HG02938 (cell line): ENCODE results near the gene ELMO3.

Experiments
- ATAC-seq: cut with Tn5 transposase; IDR thresholded peaks from one replicate; pipeline ENCODE4 v1.9.1; 2021; ENCODE audit warnings: mild to moderate bottlenecking, moderate library complexity; ENCODE audit not compliant: unreplicated experiment

Gene ELMO3

DNA sequence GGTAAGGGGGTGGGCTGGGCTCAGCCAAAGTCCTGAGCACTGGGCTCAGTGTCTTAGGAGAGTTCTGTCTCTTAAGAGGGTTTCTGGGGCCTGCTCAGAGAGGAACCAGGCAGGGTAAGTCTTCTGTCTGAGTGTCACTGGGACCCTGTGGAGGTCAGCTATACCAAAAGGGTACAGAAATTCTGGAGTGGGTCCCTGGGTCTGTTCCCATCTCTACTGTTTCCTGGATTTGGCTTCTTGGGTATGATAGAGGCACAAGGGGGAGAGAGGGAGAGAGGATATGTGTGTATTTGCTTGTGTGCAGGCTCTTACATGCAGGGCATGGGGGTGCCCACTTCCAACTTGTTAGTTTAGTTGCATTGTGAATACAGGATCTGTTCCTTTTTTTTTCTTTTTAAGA lies 5.4 kb upstream of the ELMO3 start:
- ATAC-seq = no peak

DNA sequence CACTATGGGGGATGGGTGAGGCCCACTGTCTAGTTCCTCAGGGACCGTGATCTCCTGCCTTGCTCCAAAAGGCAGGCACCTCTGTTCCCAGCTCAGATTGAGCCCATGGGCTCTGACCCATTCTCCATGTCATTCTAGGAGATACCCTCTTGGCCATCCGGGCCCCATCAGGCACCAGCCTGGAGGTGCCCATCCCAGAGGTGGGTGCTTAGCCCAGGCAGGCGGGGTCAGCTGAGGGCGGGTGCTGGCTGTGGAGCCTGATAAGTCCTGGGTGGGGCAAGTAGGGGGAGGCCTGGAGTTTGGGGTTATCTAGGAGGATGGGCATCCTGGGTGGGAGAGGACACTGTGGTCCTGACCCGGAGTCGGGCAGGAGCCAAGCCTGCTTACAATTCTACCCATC lies 4.7 kb upstream of the ELMO3 start:
- ATAC-seq = no peak

DNA sequence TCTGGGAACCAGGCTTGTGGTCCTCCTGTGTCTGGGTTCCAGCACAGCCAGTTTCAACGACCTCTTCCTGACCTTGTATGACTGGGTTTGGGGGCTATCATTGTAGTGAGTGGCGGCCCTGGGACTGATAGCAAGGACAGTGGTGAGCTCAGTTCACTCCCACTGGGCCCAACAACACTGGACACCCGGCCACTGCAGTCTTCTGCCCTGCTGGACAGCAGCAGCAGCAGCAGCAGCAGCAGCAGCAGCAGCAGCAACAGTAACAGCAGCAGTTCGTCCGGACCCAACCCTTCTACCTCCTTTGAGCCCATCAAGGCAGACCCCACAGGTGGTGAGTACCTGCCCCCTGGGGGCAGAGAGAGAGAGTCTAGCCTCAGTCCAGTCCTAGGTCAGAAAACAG lies 3.3 kb upstream of the ELMO3 start:
- no peak for ATAC-seq

DNA sequence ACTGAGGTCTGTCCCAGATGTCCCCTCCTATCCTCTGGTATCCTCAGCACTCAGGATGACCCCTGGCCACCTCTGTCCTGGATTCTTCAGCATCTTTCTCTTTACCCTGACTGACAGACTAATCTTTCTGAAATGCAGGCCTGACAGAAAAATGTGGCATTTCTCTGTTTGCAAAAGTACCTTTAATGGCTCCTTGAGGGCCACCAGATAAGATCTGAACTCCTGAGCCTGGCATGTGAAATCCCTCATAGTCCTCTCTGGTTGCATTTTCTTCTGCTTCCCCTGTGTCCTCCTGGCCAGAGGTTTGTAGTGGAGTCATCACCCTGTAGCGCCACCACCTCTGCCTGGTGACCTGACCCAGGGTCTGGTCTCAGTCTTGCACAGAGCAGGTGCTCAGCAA lies 2.0 kb upstream of the ELMO3 start:
- ATAC-seq = no peak

DNA sequence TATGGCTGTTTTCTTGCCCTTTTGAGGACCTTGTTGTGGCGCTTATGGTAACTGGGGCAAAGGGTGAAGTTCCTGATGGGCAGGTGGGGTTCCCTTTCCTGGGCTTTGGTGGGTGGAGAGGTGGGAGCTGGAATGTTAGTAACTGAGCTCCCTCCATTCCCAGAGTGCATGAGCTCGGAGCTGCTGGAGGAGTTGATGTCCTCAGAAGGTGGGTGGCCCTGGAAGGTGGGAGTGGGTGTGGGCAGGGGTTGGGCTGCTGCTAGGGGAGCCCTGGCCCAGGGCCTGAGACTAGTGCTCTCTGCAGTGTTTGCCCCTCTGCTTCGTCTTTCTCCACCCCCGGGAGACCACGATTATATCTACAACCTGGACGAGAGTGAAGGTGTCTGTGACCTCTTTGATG lies 1.2 kb upstream of the ELMO3 start:
- ATAC-seq = no peak

DNA sequence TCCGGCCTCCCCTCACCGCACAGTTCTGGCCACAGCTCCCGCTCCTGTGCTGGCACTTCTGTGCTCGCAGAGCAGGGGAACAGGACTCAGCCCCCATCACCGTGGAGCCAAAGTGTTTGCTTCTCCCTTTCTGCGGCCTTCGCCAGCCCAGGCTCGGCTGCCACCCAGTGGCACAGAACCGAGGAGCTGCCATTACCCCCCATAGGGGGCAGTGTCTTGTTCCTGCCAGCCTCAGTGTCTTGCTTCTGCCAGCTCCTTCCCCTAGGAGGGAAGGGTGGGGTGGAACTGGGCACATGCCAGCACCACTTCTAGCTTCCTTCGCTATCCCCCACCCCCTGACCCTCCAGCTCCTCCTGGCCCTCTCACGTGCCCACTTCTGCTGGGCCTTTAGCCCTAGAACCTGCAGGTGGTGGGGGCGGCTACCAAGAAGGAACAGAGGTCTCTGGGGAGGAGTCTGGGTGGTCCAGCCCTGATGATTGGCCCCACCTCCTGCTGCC lies 645 bp upstream of the ELMO3 start:
- no peak for ATAC-seq

DNA sequence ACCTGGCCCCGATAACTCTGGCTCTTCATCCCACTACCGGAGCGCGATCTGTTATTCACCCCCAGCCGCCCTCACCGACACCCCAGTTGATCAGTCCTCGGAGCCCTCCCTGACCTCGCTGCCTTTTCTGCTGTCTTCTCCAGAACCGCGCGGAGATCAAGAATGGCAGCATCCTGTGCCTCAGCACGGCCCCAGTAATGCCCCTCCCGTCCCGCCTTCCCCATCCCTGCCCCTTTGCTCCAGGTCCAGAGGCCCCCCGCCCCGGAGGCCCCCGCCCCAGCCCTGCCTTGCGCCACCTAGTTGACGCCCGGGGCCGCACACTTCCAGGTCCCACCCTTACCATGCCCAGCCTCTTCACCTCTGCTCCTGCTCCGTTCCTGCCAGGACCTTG lies 872 bp downstream of the ELMO3 start:
- ATAC-seq = no peak

DNA sequence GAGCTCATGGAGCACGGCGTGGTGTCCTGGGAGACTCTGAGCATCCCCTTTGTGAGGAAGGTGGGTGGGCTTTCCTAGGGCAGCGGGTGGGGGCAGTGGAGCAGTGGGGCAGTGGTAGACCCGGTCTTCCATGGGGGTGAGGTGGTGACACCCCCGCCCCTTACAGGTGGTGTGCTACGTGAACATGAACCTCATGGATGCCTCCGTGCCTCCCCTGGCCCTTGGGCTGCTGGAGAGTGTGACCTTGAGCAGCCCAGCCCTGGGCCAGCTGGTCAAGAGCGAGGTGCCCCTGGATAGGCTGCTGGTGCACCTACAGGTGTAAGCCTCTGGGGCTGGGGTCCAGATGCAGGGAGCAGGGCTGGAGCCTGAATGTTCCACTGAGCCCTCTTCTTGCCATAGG lies 1.6 kb downstream of the ELMO3 start:
- ATAC-seq = no peak

DNA sequence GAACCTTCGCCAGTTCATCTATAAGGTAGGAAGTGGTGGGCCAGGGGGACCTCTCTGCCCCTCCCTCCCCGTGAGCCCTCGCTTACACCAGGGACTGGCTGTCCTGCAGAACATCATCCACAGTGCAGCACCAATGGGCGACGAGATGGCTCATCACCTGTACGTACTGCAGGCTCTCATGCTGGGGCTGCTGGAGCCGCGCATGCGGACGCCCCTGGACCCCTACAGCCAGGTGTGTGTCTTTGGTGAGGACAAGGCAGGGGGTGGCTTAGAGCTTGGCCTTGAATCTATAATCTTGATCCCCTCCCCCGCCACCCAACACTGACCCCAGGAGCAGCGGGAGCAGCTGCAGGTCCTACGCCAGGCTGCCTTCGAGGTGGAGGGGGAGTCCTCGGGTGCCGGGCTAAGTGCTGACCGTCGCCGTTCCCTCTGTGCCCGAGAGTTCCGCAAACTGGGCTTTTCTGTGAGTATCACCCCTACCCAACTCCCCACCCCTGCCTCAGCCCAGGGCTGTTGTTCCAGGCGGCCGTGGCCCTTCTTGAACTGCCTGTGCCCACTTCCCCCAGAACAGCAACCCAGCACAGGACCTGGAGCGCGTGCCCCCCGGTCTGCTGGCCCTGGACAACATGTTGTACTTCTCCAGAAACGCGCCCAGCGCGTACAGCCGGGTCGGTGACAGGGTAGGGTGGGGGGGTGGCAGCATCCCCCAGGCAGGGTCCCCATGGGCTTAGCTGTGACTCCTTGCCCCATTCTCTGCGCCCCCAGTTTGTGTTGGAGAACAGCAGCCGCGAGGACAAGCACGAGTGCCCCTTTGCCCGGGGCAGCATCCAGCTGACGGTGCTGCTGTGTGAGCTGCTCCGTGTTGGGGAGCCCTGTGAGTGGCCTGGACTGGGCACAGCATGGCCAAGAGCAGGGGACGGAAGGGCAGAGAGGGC lies 2.7 kb downstream of the ELMO3 start:
- no peak for ATAC-seq

DNA sequence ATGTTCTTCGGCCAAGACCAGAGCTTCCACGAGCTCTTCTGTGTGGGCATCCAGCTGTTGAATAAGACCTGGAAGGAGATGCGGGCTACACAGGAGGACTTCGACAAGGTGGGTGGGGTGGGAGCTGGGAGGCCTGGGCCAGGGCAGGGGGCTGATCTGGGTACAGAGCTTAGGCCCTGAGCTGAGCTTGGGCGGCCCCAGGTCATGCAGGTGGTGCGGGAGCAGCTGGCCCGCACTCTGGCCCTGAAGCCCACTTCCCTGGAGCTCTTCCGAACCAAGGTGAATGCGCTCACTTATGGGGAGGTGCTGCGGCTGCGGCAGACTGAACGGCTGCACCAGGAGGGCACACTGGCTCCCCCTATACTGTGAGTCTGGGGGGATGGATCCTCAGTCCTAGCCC lies 3.5 kb downstream of the ELMO3 start:
- no peak for ATAC-seq

DNA sequence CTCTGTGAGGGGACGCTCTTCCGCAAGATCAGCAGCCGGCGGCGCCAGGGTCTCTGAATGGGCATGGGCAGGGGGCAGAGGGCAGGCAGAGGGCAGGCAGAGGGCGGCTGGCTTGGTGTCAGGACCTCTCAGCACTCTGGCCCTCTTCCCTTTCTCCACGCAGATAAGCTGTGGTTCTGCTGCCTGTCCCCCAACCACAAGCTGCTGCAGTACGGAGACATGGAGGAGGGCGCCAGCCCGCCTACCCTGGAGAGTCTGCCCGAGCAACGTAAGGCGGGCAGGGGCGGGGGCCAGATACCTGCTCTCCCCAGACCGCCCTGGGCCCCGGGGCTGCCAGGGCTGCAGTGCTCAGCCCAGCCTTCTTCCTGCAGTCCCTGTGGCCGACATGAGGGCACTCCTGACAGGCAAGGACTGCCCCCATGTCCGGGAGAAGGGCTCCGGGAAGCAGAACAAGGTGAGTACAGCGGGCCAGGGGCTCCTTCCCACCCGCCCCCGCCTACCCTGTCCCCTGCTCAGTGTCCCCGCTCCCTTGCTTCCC lies 4.1 kb downstream of the ELMO3 start:
- ATAC-seq = no peak

DNA sequence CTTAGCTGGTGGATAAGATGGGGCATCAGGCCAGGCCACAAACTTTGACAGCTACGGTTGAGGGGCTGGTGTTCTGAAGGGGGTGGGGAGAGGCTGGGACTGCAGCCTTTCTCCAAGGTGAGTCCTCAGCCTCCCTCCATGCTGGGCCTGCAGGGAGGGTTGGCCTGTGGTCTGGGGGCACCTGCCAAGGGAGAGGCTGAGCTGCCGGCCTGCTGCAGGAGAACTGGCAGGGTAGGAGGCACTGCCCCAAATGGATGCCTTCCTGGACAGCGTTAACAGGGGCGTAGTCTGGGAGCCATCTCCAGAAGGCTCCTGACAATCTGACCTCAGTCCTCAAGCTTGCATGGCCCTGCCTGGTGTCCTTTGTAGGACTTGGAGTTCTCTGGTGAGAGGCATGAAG lies 5.1 kb downstream of the ELMO3 start:
- no peak for ATAC-seq

DNA sequence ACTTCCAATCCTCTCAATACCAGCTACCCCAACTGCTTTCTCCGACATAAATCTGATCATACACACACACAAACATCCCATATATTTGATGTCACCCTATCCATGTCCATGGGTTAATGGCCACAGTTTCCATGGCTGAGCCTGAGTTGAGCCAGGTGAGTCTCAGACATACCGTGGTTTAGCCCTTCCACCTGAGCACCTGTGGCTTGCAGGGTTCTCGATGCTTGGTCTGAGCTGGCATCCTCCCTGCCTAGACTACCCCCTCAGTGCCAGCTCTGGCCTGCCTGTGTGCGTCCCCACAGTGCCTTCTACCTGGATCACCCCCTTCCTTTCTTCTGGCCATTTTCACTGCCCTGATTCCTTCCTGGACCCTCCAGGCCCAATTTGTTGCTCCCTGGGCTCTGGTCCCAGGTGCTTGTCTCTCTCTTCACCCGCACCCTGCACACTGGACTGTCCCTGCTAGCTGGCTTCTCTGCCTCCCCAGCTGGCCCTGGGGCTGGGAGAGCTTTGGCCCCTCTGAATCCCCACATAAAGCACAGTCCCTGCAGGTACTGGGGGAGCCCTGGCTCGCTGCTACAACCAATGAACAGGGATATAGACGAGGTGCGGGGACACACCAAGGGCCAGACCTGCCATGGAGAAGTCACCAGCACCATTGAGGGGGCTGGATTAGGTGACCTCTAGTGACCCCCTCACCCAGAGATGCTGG lies 7.4 kb downstream of the ELMO3 start:
- no peak for ATAC-seq

DNA sequence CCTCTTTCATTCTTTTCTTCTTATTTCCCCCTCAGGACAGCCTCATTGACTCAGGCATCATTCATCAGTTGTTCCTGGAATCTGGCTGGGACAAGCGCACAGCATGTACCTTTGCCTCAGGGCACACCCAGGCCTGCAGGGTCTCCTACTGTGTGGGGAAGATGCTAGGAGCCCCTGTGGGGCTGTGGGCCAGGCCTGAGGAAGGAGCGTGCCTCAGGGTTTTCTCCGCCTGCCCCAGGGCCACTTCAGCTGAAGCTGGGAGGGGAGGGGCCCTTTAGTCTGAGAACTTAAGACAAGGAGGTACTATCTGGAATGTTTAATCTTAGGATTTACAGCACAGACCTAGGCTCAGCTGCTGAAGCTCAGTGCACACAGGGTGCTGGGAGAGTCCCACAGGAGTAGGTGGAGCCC lies 7.9 kb downstream of the ELMO3 start:
- no peak for ATAC-seq

DNA sequence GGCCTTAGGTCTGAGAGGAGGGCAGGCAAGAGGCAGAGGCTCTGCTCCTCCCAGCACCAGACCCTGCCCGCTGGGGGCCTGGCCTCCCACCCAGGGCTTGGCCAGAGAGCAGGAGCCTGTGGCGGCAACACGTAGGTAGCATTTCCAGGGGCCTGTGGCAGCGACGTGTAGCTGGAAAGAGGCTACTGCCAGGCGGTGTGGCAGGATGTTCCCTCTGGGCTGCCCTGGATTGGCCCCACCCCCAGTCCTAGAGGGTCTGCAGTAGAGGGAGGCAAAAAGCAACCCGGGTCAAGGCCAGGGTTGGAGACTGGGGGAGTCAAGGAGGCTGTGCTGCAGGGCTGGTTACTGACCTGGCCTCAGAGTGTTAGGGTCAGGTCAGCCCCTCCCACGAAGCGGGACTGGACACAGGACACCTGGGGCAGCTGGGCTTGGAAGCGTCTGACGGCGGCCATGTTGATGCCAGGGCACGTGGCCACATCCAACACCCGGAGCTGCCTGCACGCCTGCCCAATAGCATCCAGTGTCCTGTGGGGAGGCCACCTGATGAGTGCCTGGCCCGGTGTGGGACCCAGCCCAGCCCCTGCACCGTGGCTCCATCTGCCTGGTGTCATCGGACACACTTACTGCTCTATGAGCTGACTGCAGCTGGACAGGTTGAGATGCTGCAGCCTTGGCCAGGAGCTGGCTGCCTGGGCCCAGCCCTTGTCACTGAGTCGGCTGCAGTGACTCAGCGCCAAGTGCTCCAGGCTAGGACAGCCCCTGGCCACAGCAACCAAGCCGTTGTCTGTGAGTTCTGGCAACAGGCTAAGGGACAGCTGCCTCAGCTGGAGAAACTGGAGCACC lies 8.5 kb downstream of the ELMO3 start:
- ATAC-seq = no peak

DNA sequence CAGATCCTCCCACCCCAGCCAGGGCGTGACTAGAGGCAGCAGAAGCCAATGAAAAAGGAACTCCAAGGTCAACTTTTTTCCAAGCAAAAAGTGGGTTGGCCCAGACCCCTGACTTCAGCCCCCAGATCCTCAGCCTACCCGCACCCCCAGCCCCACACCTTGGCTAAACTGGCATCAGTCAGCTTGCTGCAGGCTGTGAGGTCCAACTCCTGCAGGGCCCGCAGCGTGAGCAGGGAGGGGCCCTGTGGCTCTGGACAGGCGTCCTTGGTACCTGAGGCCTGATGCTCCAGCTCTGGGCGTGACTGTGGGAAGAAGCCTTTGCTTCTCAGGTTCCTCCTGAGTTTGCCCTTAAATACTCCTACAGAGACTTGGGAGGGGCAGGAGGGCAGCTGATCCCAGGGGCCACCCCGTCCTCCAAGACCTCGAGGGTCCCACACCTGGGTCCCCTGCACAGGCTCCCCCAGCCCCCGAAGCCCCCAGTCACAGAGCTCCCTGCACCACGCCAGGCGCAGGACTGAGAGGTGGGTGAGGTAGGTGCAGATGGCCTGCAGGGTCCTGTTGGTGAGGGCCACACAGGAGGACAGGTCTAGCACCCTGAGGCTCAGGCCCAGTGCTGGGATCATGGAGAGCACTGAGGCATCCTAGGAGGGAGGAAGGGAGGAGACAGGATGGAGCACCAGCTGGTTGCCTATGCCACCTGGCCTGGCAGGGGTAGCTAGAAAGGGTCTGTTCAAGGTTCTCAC lies 9.4 kb downstream of the ELMO3 start:
- ATAC-seq = no peak

DNA sequence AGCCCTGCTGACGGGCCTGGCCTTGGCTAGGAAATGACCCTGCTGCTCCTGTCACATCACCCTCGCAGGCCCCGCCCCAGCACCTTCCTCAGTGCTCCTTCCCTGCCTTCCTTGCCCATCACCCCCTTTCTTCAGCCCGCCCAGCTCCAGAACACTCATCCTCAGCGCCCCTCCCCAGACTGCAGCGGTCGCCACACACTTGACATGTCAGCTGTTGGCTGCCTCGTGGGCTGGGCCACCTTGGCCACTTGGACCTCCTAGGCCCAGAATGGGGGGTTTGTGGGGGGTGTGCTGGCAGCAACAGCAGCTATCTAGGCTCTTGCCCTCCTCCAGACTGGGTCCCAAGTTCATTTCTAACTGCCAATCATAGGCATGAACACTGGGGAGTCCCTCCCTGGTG lies 10.6 kb downstream of the ELMO3 start:
- no peak for ATAC-seq

DNA sequence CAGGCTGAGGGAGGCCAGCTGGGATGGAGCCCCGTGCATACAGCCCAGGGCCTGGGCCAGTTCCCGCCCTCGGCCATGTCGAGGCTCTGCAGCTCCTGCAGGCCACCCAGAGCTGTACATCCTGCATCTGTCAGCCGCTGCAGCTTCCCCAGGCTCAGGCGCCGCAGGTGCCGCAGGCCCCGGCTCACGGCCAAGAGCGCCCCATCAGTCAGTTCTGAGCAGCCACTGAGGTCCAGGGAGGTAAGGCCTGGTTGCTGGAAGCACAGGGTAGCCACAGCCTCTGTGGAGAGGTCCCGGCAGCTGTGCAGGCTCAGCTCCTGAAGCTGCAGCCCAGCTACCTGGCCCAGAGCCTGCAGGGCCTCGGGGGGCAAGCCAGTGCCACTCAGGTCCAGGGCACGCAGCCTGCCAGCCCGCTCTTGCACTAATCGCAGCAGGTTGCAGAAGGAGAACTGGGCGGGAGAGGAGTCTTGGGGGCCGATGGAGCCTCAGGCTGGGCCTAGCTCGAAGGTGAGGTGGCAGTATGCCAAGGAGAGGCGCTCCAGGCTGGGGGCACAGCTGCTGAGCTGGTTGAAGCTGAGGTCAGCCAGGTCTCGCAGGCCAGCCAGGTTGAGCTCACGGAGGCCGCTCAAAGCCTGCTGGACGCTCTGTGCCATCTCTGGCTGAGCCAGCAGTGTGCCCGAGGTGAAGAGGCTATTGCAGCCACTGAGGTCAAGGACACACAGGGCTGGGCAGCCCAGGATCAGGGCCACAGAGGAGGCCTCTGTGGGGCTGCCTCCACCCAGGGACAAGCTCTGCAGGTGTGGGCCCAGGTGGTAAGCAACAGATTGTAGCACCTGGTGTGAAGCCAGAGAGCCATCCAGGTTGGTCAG lies 11.4 kb downstream of the ELMO3 start:
- ATAC-seq = no peak

DNA sequence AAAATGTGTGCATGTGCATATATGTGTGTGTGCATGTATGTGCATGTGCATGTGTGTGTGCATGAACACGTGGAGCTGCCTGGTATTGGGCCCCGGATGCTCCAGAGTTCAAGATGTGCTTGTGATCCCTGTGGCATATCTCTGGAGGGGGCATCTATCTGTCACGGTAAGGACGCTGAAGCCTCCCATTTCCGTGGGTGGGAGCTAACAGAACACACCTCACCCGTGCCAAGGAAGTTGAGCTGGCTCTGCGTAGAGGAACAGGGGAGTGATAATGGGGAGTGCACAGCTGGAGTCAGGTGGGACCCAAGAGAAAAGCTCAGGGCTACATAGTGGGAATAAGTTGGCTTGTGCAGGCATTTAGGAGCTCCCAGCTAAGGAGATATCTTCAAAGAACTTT lies 12.7 kb downstream of the ELMO3 start:
- no peak for ATAC-seq
